Central memory CD8-positive, alpha-beta T cell (primary cell): Measurements from ENCODE around the gene GP1BA.

Source experiments
- ATAC-seq: fragments of 150-1000 bp; cut with Tn5 transposase; replicated peaks from 2 replicates; pipeline ENCODE4 v1.10.0; 2022; ENCODE audit warnings: mild to moderate bottlenecking, moderate FRiP score, moderate number of reproducible peaks; ENCODE audit not compliant: poor library complexity, severe bottlenecking; ENCODE audit errors: extremely low read depth
- DNase-seq, 2 donors: peaks; one replicate each; pipeline ENCODE4 v3.0.0; 2021; ENCODE audit warnings: low spot score in 2 of 2
- H3K27ac Mint-ChIP-seq: one replicate; pipeline ENCODE4 v1.8.0; 2022; ENCODE audit warnings: low read depth, mild to moderate bottlenecking, moderate library complexity, mixed read lengths
- H3K27me3 Mint-ChIP-seq: one replicate; pipeline ENCODE4 v1.8.0; 2022; ENCODE audit warnings: mixed read lengths
- H3K36me3 Mint-ChIP-seq: one replicate; pipeline ENCODE4 v1.8.0; 2022; ENCODE audit warnings: mild to moderate bottlenecking, moderate library complexity, mixed read lengths; ENCODE audit not compliant: insufficient read depth
- H3K4me1 Mint-ChIP-seq: one replicate; pipeline ENCODE4 v1.8.0; 2022; ENCODE audit warnings: mixed read lengths
- H3K4me3 Mint-ChIP-seq: one replicate; pipeline ENCODE4 v1.8.0; 2022; ENCODE audit warnings: mild to moderate bottlenecking, moderate library complexity, mixed read lengths
- H3K9me3 Mint-ChIP-seq: one replicate; pipeline ENCODE4 v1.8.0; 2022; ENCODE audit warnings: mixed read lengths

The GP1BA gene

DNA sequence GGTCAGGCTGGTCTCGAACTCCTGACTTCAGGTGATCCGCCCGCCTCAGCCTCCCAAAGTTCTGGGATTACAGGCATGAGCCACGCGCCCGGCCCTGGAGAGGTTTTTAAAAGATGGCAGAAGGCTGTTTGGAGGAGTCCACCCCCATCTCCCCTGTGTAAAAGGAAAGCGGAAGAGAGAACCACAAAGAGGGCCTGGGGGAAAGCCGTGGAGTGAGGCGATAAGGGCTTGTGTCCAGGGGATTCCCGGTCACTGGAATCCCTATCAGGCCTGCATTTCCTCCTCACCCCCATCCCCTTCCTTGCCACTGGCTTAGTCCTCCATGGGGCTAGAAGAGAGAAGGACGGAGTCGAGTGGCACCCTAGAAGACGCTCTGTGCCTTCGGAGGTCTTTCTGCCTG, at the start of gene GP1BA:
Gene GP1BA, plus strand, starts transcription at position 315 of the 400 bp plus-strand sequence. CDS start 328 bp downstream, outside the sequence.
- Mint-ChIP-seq H3K4me1 (peaks cover 39% of the 10 kb centered on the region), H3K4me3 (no peak within 1 kb of the TSS), H3K9me3 (no peaks in the 10 kb centered on the region), H3K36me3 (peaks cover 11% of the 10 kb centered on the region), H3K27me3 (no peaks in the 10 kb centered on the region), H3K27ac (peak within 1 kb of the TSS; percentile 89)
- DNase-seq (no peak), ATAC-seq (no peak)

DNA sequence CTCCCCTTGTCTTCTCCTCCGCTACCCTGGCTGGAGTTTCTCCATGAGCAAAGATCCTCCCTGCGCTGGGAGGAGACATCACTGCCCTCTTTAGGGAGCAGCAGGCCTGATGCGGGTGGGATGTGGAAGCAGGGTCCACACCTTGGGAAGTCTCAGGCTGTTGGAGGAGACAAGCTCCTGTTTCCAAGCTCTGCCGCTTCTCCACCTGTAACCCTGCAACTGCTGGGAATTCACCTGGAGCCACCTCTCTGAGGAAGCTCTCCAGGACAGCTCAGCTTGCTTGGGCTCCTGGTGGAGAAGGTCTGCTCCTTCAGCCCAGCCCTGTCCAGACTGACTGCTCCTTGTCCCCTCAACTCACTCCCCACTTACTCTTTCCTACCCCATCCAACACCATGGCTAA, 47.6 kb upstream of the GP1BA start:
- peaks cover 27% of the 10 kb centered on the region for H3K36me3 Mint-ChIP-seq
- no peak overlapping the region for H3K27ac Mint-ChIP-seq
- DNase-seq = no peak
- no peaks in the 10 kb centered on the region for H3K27me3 Mint-ChIP-seq
- ATAC-seq = no peak
- no peaks in the 10 kb centered on the region for H3K9me3 Mint-ChIP-seq
- no peak overlapping the region for H3K4me3 Mint-ChIP-seq
- peaks cover 6% of the 10 kb centered on the region for H3K4me1 Mint-ChIP-seq

DNA sequence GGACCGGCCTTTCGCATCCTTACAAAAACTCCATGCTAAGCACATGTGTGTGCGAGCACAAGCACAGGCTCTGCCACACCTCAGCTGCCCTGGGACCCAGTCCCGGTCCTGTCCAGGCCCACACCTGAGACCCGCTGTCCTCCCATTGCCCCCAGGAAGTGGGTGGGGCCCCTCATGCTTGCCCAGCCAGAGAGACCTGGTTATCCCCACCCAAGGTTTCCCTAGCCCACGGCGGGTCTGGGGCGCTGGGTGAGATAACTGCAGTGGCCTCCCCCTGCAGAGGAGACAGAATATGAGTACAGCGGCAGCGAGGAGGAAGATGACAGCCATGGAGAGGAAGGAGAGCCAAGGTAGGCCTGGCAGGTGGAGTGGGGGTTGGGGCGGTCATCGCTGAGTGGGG, 45.2 kb upstream of the GP1BA start:
- Mint-ChIP-seq H3K4me3 (no peak overlapping the region), H3K27ac (no peak overlapping the region), H3K27me3 (no peaks in the 10 kb centered on the region), H3K4me1 (peaks cover 6% of the 10 kb centered on the region), H3K36me3 (peaks cover 25% of the 10 kb centered on the region), H3K9me3 (no peaks in the 10 kb centered on the region)
- ATAC-seq (no peak), DNase-seq (no peak)

DNA sequence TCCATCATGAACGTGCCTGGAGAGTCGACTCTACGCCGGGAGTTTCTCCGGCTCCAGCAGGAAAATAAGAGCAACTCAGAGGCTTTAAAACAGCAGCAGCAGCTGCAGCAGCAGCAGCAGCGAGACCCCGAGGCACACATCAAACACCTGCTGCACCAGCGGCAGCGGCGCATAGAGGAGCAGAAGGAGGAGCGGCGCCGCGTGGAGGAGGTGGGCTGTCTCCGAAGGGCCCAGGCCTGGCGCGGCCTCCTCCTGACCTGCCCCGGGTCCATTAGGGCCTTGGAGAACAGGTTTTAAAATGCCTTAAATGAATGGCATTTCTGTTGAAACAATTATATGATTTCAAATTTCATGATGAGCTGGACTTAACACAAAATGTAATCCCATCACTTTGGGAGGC, 44.5 kb upstream of the GP1BA start:
- peaks cover 19% of the 10 kb centered on the region for H3K36me3 Mint-ChIP-seq
- ATAC-seq = no peak
- no peak overlapping the region for H3K27ac Mint-ChIP-seq
- no peak for DNase-seq
- H3K4me1 Mint-ChIP-seq = peaks cover 6% of the 10 kb centered on the region
- no peak overlapping the region for H3K4me3 Mint-ChIP-seq
- H3K27me3 Mint-ChIP-seq = no peaks in the 10 kb centered on the region
- H3K9me3 Mint-ChIP-seq = no peaks in the 10 kb centered on the region

DNA sequence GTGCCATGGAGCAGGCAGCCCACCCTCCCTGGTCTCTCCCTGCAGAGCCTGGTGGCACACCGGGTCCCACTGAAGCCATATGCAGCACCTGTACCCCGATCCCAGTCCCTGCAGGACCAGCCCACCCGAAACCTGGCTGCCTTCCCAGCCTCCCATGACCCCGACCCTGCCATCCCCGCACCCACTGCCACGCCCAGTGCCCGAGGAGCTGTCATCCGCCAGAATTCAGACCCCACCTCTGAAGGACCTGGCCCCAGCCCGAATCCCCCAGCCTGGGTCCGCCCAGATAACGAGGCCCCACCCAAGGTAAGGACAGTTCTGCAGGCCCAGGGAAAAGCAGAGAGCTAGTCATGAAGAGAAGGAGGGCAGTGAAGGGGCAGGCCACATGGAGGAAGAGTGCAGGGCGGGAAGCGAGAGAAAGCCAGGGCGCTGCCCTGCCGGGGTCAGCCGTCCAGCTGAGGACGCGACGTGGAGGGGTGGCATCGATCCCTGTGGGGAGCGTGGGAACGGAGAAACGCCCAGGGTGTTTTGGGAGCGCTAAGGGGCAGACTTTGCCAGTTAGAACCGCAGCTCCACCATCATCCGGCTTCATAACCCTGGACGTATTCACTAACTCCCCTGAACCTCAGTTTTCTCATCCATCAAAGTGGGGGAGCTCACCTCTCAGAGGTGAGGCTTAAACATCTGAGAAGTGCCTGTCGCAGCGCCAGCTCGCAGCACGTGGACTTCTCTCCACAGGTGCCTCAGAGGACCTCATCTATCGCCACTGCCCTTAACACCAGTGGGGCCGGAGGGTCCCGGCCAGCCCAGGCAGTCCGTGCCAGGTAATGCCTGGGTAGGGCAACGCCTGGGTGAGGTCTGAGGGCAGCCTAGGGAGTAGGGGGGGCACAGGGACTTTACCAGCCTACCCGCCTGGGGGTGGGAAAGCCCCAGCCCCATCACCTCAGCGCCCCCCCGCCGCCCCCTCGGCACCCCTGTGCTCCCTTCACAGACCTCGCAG, 40.4 kb upstream of the GP1BA start:
- ATAC-seq (no peak), DNase-seq (no peak)
- Mint-ChIP-seq H3K4me1 (peaks cover 6% of the 10 kb centered on the region), H3K9me3 (no peaks in the 10 kb centered on the region), H3K4me3 (no peak overlapping the region), H3K36me3 (peaks cover 12% of the 10 kb centered on the region), H3K27ac (peak overlapping the region; percentile 46), H3K27me3 (no peaks in the 10 kb centered on the region)

DNA sequence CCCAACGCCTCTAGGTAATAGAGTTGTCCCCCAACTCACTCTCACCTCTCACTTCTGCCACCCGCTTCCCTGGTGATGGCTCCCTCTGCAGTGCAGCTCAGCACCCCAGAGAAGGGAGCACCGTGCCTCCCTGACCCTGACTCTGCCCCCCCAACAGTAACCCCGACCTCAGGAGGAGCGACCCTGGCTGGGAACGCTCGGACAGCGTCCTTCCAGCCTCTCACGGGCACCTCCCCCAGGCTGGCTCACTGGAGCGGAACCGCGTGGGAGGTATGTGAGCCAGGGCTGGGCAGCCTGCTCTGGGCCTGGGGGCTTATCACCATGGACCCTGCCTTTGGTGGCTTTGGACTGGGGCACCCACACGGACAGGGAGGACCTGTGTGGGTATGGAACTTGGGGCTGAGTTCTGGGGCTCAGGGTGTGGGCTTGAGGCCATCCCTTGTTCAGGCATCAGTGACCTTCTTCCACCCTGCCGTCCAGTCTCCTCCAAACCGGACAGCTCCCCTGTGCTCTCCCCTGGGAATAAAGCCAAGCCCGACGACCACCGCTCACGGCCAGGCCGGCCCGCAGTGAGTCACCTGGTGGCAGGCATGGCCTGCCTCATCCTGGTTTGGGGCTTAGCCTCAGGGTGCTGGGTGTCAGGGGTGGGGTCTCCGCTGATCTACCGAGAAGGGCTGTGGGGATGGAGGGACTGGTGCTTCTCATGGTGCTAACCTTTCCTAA, 39.4 kb upstream of the GP1BA start:
- peaks cover 6% of the 10 kb centered on the region for H3K4me1 Mint-ChIP-seq
- peaks cover 12% of the 10 kb centered on the region for H3K36me3 Mint-ChIP-seq
- no peak for ATAC-seq
- H3K27ac Mint-ChIP-seq = peak overlapping the region; percentile 46
- H3K27me3 Mint-ChIP-seq = no peaks in the 10 kb centered on the region
- no peaks in the 10 kb centered on the region for H3K9me3 Mint-ChIP-seq
- no peak for DNase-seq
- no peak overlapping the region for H3K4me3 Mint-ChIP-seq

DNA sequence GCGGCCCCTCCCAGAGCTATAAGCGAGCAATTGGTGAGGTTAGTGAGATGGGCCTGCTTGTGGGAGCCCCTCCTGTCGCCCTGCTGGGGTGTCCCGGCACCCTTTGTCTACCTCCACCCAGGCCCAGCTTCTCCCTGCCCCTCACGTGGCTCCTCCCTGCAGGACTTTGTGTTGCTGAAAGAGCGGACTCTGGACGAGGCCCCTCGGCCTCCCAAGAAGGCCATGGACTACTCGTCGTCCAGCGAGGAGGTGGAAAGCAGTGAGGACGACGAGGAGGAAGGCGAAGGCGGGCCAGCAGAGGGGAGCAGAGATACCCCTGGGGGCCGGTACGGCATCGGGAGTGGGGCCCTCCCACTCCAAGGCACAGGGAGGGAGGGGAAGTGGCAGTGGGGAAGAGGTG, 38.8 kb upstream of the GP1BA start:
- Mint-ChIP-seq H3K36me3 (peaks cover 12% of the 10 kb centered on the region), H3K27ac (no peak overlapping the region), H3K4me1 (peaks cover 10% of the 10 kb centered on the region), H3K27me3 (no peaks in the 10 kb centered on the region), H3K9me3 (no peaks in the 10 kb centered on the region), H3K4me3 (no peak overlapping the region)
- ATAC-seq (no peak), DNase-seq (no peak)

DNA sequence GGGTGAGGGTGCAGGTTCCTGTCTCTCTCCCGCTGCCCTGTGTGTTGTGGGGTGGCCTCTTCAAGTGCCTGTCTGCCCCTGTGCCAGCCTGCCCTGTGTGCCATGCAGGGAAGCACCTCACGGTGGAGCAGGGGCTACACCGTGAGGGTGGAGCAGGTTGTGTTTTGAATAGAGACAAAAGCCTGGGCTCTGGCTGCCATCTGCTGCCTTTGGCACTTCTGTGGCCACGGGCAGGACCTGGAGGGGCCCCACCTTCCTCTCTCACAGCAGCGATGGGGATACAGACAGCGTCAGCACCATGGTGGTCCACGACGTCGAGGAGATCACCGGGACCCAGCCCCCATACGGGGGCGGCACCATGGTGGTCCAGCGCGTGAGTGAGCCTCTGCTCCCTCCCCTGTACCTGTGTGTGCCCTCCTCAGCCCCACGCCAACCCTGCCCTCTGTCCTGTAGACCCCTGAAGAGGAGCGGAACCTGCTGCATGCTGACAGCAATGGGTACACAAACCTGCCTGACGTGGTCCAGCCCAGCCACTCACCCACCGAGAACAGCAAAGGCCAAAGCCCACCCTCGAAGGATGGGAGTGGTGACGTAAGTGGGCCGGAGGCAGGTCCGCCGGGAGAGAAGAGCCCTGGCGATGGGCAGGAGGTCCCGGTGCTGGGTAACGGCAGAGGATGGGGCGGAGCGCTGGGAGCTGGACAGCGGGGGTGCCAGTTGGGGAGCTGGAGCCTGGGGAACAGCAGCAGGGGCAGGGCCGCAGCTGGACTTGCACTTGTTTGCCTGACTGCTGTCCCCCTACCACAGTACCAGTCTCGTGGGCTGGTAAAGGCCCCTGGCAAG, 38.1 kb upstream of the GP1BA start:
- DNase-seq = no peak
- no peak for ATAC-seq
- H3K9me3 Mint-ChIP-seq = no peaks in the 10 kb centered on the region
- peaks cover 13% of the 10 kb centered on the region for H3K4me1 Mint-ChIP-seq
- no peak overlapping the region for H3K27ac Mint-ChIP-seq
- no peak overlapping the region for H3K4me3 Mint-ChIP-seq
- H3K27me3 Mint-ChIP-seq = no peaks in the 10 kb centered on the region
- H3K36me3 Mint-ChIP-seq = peaks cover 12% of the 10 kb centered on the region

DNA sequence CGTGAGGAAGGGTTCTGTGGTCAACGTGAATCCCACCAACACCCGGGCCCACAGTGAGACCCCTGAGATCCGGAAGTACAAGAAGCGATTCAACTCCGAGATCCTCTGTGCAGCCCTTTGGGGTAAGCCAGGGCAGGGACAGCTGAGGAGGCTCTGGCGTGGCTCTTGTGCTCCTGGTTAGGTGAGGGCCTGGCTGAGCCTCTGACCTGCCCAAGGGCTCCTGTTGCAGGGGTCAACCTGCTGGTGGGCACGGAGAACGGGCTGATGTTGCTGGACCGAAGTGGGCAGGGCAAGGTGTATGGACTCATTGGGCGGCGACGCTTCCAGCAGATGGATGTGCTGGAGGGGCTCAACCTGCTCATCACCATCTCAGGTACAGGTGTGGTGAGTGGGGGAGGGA, 37.0 kb upstream of the GP1BA start:
- Mint-ChIP-seq H3K36me3 (peaks cover 15% of the 10 kb centered on the region), H3K4me3 (no peak overlapping the region), H3K4me1 (peaks cover 16% of the 10 kb centered on the region), H3K27ac (no peak overlapping the region), H3K9me3 (no peaks in the 10 kb centered on the region), H3K27me3 (no peaks in the 10 kb centered on the region)
- ATAC-seq (no peak), DNase-seq (no peak)

DNA sequence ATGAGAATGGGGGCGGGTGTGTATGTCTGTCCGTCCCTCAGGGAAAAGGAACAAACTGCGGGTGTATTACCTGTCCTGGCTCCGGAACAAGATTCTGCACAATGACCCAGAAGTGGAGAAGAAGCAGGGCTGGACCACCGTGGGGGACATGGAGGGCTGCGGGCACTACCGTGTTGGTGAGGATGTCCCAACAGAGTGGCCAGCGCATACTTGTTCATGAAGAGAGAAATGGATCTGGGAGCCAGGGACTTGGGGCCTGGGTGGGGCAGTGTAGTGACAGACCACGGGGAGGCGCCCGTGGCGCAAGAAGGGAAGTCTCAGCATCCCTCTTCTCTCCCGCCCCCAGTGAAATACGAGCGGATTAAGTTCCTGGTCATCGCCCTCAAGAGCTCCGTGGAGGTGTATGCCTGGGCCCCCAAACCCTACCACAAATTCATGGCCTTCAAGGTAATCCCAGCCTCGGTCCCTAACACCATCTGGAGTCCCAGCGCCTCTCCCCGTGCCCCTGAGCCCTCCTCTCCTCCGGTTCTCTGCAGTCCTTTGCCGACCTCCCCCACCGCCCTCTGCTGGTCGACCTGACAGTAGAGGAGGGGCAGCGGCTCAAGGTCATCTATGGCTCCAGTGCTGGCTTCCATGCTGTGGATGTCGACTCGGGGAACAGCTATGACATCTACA, 36.3 kb upstream of the GP1BA start:
- H3K36me3 Mint-ChIP-seq = peaks cover 19% of the 10 kb centered on the region
- no peak overlapping the region for H3K4me3 Mint-ChIP-seq
- no peak overlapping the region for H3K27ac Mint-ChIP-seq

DNA sequence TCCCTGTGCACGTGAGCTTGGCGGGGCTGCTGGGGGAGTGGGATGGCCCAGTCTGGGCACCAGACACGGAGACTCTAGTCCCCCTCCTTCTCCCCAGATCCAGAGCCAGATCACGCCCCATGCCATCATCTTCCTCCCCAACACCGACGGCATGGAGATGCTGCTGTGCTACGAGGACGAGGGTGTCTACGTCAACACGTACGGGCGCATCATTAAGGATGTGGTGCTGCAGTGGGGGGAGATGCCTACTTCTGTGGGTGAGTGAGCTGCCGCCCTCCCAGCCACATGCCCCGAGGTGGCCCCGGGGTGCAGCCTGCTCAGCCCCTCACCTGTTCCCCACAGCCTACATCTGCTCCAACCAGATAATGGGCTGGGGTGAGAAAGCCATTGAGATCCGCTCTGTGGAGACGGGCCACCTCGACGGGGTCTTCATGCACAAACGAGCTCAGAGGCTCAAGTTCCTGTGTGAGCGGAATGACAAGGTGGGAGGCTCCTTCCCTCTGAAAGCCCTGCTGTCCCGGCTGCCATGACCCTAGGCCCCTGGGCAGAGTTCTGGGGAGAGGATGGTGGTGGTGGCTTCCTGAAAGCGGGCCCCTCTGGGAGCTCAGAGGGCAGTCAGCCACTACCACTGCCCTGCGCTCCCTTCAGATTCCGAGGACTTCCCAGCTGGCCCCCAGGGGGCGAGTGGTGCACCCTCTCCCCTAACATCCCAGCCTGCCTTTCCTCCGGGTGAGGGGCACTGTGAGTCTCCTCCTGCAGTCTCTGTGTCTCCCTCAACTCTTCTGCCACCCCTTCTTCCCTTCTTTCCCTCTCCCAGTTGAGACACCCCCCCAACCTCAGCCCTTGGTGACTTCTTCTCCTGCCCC, 35.5 kb upstream of the GP1BA start:
- H3K27ac Mint-ChIP-seq = no peak overlapping the region
- H3K4me3 Mint-ChIP-seq = no peak overlapping the region
- ATAC-seq = no peak
- DNase-seq = no peak
- peaks cover 23% of the 10 kb centered on the region for H3K36me3 Mint-ChIP-seq
- H3K4me1 Mint-ChIP-seq = peaks cover 23% of the 10 kb centered on the region
- no peaks in the 10 kb centered on the region for H3K9me3 Mint-ChIP-seq
- H3K27me3 Mint-ChIP-seq = no peaks in the 10 kb centered on the region

More for the DNA sequence above, 36.3 kb upstream of the GP1BA start:
- H3K9me3 Mint-ChIP-seq = no peaks in the 10 kb centered on the region
- H3K27me3 Mint-ChIP-seq = no peaks in the 10 kb centered on the region
- ATAC-seq (no peak), DNase-seq (no peak)
- H3K4me1 Mint-ChIP-seq = peaks cover 20% of the 10 kb centered on the region
